Prostate gland (tissue), 2 donors: ENCODE measurements around the gene TBCK.

Experiments
- CTCF ChIP-seq, 4 experiments: fragments of 200-600 bp in 2 of 4; fragments of 450-650 bp in 2 of 4; sonication (generic) in 2 of 4; IDR thresholded peaks; 1 replicate in 3 of 4; 2 replicates in 1 of 4; pipeline ENCODE4 v1.5.1; 2016 to 2019; ENCODE audit warnings: antibody characterized with exemption in 4 of 4, mild to moderate bottlenecking in 2 of 4, moderate library complexity in 2 of 4
- POLR2A ChIP-seq: fragments of 450-650 bp; IDR thresholded peaks from one replicate; pipeline ENCODE4 v1.6.1; 2016; ENCODE audit warnings: antibody characterized with exemption, mild to moderate bottlenecking

- TF ChIP-seq CTCF (IDR thresholded peaks at IDR 0.05) (no peak), POLR2A (no peak)
Observed at GRCh38 chr4:106273831-106274230, 42.2 kb downstream of the TBCK start.
